Stimulated activated CD4-positive, alpha-beta T cell treated with anti-CD3 and anti-CD28 coated beads, TNF-alpha, amount 100 ng/mL, for 1 hour (primary cell): ENCODE results near the gene SMAP1.

Experiments
- DNase-seq, 3 donors: peaks; one replicate each; pipeline ENCODE4 v3.0.0-alpha.2; 2020; ENCODE audit warnings: low read depth in 3 of 3, low spot score in 1 of 3

The SMAP1 gene

DNA sequence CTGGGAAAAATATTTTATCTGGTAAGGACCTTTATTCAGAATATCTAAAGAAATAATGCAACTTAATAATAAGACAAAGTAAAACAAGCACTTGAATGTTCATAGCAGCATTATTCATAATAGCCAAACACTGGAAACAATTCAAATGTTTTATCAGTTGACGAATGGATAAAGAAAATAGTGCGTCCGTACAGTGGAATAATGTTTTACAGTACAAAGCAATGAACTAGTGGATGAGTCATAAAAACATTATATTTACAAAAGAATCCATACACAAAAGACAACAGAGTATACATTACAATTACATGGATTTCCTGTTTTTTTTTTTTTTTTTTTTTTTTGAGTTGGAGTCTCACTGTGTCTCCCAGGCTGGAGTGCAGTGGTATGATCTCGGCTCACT lies 12.7 kb downstream of the SMAP1 start:
- DNase-seq: no peak

GRCh38 chr6:70684794-70685493 lies 17.3 kb downstream of the SMAP1 start:
- no peak for DNase-seq

DNA sequence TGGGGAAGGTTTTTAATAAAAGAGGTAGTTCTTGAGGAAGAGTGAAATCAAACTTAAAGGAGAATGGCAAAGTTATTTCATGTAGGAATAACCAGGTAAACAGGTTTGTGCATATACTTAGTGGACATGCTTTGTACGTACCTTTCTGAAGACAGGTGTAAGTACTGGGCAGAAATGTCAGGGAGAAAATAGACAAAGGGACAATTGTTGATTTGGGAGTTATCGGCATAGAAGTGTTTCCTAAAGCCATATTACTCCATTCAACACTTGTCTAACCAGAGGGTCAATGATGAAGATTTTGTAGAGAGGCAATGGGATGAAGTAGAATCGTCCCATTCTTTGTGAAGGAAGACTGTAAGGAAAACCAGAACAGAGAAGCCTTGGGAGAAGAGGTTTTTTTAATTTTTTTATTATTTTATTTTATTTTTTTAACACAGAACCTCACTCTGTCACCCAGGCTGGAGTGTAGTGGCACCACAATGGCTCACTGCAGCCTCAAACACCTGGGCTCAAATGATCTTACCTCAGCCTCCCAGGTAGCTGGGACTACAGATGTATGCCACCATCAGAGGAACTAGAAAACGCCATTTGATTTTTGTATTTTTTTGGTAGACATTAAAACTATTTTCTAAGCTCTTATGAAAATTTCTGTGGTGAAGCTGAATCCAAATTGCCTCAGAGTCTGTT lies 18.0 kb downstream of the SMAP1 start:
- DNase-seq: no peak

GRCh38 chr6:70686548-70687133 lies 19.0 kb downstream of the SMAP1 start:
- no peak for DNase-seq

DNA sequence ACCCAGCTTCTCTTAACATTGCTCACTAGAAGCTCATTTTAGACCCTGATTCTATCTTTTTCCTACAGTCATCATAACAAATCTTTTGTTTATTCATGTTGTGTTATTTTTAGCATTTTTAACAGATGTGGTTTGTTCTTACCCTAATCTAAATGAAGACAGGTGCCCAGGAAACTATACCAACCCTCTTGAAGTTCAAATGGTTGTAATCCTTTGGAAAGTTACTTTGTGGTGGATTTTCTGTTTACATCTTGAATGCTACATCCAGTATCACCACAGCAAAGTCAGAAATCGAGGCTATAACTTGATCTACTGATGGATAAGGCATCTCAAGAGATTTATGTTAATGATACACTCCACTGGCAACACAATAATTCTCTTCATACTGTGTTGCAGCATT lies 26.2 kb downstream of the SMAP1 start:
- DNase-seq: no peak

GRCh38 chr6:70694371-70694770 lies 26.7 kb downstream of the SMAP1 start:
- no peak for DNase-seq

- DNase-seq: no peak
Observed at GRCh38 chr6:70700922-70701876, 33.5 kb downstream of the SMAP1 start.

- no peak for DNase-seq
Observed at GRCh38 chr6:70705772-70706171, 38.1 kb downstream of the SMAP1 start.

DNA sequence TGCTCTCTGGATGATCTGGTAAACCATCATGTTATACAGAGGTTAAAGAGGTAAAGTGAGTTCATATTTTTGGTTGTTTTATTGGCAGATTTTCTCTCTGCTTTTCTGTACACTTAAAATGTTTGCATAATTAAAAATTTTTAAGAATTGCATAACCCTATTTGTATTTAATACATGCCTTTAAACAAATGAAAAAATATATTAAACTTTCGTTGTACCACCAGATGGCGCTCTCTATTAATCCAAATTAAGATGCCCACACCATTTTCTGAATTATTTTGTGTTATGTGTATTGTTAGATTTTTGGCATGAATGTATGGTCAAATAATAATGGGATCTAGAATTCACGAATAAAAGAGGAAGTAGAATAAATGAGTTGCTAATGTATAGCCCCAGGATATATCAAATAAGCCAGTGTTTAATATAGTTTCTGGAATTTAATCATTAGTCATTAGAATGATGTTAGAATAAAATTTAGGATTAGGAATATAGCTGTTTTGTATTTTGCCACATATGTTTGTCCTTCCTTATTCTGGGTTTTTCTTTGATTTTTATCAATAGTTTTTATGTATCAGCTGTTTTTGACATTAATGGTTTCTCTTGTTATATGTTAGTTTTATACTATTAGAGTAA lies 38.9 kb downstream of the SMAP1 start:
- DNase-seq: no peak

GRCh38 chr6:70707893-70708292 lies 40.2 kb downstream of the SMAP1 start:
- no peak for DNase-seq

- no peak for DNase-seq
Observed at GRCh38 chr6:70708448-70708847, 40.8 kb downstream of the SMAP1 start.

DNA sequence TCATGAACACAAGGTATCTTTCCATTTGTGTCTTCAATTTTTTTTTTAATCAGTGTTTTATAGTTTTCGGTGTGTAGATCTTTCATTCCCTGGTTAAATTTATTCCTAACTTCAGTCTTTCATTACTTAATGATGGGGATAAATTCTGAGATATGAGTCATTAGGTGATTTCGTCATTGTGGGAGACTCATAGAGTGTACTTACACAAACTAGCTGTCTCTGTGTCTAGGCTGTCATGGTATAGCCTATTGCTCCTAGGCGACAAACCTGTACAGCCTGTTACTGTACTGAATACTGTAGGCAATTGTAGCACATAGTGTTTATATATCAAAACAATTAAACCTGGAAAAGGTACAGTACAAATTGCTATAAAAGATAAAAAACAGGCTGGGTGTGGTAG lies 42.1 kb downstream of the SMAP1 start:
- no peak for DNase-seq

- no peak for DNase-seq
Observed at GRCh38 chr6:70714716-70715257, 47.1 kb downstream of the SMAP1 start.

- DNase-seq: no peak
Observed at GRCh38 chr6:70717038-70717801, 49.5 kb downstream of the SMAP1 start.

- DNase-seq: no peak
Observed at GRCh38 chr6:70724524-70724923, 56.8 kb downstream of the SMAP1 start.

DNA sequence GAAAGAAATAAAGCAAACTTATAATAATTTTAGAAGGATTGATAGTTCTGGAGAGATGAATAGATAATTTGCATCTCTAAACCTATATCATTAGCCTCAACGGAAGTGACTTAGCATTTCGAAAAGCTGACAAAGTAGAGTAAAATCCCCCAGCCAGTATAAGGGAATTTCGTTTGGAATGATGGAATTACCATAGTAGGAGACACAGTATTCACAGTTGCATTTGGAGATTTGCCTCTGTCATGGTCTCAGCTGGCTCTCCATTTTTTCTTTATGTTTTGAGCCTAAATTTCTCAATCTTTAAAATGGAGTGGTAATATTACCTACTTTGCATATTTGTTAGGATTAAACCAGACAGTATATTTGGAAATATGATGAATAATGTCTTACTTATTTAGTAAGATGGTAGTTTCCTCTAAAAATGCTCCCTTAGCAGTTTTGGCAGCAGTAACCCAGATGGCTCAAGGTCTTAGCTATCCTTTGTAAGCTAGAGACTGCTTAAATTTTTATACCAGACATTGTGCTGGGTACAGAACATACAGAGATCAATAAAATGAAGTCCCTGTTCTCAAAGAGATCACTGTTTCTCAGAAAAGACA lies 58.2 kb downstream of the SMAP1 start:
- DNase-seq: no peak

DNA sequence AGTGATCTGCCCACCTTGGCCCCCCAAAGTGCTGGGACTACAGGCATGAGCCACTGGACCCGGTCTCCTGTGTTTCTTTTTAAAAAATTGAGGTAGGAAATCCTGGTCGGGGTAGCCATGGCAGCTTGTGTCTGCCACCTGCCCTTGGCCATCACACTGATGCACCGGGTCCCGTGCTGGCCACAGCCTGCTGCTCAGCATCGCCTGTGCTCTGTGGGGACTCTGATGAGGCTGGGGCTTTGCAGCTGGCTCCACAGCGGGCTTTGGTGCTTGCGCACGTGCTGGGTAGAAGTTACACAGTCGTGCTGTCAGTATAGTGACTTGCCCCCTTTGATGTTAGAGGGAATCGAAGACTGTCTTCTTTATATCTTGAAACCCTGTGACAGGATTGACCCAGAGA lies 66.7 kb downstream of the SMAP1 start:
- no peak for DNase-seq

DNA sequence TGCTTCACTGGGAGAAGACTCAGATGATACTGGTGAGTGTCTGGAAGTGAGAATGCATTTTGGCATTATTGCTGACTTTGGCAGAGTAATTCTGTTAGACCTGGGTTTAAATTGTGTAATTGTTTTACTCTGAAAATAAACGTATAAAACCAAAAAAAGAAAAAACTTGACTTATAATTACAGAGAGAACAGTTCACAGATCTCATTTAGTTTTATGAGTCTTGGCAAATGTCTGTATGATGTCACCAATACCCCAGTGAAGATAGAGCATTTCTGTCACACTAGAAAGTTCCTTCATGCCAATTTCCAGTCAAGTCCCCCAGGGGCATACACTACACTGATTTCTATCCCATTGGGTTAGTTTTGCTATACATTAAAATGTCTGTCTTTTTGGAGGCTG lies 67.3 kb downstream of the SMAP1 start:
- no peak for DNase-seq

GRCh38 chr6:70735513-70735912 lies 67.8 kb downstream of the SMAP1 start:
- DNase-seq: no peak

GRCh38 chr6:70738028-70738427 lies 70.3 kb downstream of the SMAP1 start:
- DNase-seq: no peak
